NCI-H226 (cell line): ENCODE results near the gene INPP1.

Experiments used
- DNase-seq: peaks from one replicate; pipeline ENCODE4 v3.0.0-alpha.2; 2015

Gene INPP1

GRCh38 chr2:190412966-190413365, 69.6 kb downstream of the INPP1 start:
- no peak for DNase-seq

- DNase-seq, result no peak
Measured at GRCh38 chr2:190413421-190413820, 70.0 kb downstream of the INPP1 start.

- DNase-seq, result no peak
Measured at GRCh38 chr2:190415251-190415650, 71.9 kb downstream of the INPP1 start.

- DNase-seq, result no peak
Measured at GRCh38 chr2:190415794-190416775, 72.7 kb downstream of the INPP1 start.

DNA sequence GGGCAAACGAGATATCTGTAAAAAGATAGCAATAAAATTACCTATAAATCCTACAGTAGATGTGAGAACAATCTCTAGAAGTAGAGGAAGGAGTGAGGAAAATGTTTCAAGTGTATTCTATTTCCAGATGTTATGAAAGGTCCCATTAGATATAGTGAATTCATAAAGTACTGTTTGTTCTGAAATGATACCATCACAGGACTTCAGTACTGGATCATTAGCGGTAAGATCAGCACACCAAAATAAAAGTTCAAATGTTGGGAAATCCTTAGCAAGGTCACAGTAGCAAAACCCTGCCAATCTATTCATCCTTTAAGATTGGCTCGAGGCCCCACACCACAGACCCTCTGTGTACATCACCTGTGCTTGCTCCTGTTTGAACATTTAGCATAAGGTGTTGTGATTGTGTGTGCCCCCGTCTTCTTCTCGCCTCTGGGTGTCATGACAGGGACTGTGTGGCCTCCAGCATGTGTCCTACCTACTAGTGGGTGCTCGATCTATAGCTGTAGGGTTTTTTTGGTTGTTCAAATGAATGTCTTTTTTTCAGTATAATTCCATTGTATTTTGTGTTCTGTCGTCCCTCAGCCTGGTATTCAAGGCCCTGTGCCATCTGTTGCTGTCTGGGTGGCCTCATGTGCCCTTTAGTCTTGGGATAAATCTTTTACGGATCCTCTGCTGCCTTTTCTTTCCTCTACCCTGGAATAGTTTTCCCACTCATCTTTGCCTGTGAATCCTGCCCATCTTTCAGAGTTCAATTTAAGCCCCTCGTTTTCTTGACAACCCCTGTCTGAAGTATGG, 73.9 kb downstream of the INPP1 start:
- no peak for DNase-seq

DNA sequence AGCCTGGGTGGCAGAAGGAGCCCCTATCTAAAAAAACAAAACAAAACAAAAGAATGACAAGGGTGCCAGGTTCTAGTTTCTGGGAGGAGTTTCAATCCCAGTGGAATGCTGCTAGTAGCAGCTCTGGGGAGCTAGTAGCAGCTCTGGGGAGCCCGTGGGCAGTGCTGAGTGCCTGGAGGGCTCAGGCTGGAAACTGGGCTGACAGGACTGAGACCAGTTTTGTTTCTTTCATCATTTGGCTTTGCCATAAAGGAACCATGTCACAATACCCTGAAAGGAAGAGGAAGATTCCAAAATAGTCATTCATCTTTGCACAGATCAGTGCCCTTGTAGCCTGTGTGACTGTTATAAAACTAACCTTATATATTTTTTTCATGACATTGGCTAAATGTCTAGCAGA, 75.3 kb downstream of the INPP1 start:
- no peak for DNase-seq

DNA sequence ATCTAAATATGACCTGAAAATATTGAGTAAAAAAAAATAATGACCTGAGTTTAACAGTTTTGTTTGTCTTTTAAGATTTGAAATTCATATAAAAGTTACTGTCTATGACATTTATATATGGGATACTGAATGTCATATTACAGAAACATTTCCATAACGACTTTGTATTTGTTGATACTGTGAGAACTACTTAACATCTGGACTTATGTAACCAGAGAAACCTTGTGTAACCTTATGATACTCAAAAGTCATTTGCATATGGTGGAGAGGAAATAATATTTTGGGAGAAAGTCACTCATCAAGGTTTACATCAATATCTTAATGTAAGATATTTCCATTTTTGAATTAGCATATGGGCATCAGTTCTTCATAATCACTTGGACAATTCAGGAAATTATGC, 77.4 kb downstream of the INPP1 start:
- DNase-seq, result no peak
